Upper lobe of right lung (tissue), 1 donor: ENCODE measurements around the gene MAML2. TPM values are rescaled to one million over a fixed set of nuclear protein-coding genes. Genes with fewer than 3 reads are reported as not detected.
"Not testable (repeated sequence)": the region's sequence is repeated elsewhere in the genome, so short reads cannot be mapped to it uniquely, and the experiment has no call there.

Experiments used
- ATAC-seq: fragments of 200-7000 bp; cut with Tn5 transposase; one replicate; pipeline ENCODE4 v1.9.1; 2020; ENCODE audit warnings: mild to moderate bottlenecking, moderate library complexity
- DNase-seq: peaks from one replicate; pipeline ENCODE4 v3.0.0-alpha.2; 2020
- H3K27ac ChIP-seq: fragments of 200-600 bp; one replicate; pipeline ENCODE4 v1.8.0; 2022
- H3K27me3 ChIP-seq: fragments of 200-600 bp; one replicate; pipeline ENCODE4 v1.8.0; 2022; ENCODE audit warnings: mild to moderate bottlenecking
- H3K36me3 ChIP-seq: fragments of 200-600 bp; one replicate; pipeline ENCODE4 v1.8.0; 2022
- H3K4me1 ChIP-seq: fragments of 200-600 bp; one replicate; pipeline ENCODE4 v1.8.0; 2022
- H3K4me3 ChIP-seq: fragments of 200-600 bp; one replicate; pipeline ENCODE4 v1.8.0; 2022; ENCODE audit warnings: mild to moderate bottlenecking
- H3K9me3 ChIP-seq: fragments of 200-600 bp; one replicate; pipeline ENCODE4 v1.8.0; 2022
- intact Hi-C: fragments of 100-400 bp; cut with DNase I; formaldehyde crosslinking; loops from one replicate; pipeline ENCODE4 v1.11.0; 2022
- total RNA-seq: library from RNA; stranded (reverse); fragmentation: NEBNext Ultra II Directional; extraction: Animal tissue kit (Norgen Biotek cat#: 25700); gene quantifications from one replicate; pipeline ENCODE4 v1.2.1, GENCODE V29; 2021
- TF ChIP-seq, protein P1 (sequence below): fragments of 200-600 bp; IDR thresholded peaks from one replicate; pipeline ENCODE4 v1.8.0; 2022; ENCODE audit warnings: antibody characterized with exemption
- donor health status: DM: no; HTN: yes; CAD: no; lungs with severe emphysema.

The MAML2 gene
- total RNA-seq, 1 donor from 2014 or later, result 27.5 TPM

DNA sequence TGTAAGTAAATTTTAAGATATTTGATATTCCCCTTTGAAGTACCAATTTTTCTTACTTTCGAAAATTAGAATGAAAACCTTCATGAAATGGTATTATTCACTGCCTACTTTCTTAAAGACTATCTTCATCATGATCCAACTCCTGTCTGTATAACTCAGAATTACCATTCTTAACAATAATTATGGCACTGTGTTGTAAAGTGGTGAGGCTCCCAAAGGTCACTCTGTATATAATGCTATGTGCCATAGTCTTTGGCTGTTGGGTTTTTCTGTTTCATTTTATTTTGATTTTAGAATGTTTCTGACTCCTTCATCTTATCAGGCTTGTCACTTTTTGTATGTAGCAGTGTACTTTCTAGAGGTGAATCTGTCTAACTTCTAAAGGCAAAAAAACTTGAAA is 52.4 kb downstream of the MAML2 start:
- ATAC-seq (no peak), DNase-seq (no peak)
- TF ChIP-seq, protein P1, sequence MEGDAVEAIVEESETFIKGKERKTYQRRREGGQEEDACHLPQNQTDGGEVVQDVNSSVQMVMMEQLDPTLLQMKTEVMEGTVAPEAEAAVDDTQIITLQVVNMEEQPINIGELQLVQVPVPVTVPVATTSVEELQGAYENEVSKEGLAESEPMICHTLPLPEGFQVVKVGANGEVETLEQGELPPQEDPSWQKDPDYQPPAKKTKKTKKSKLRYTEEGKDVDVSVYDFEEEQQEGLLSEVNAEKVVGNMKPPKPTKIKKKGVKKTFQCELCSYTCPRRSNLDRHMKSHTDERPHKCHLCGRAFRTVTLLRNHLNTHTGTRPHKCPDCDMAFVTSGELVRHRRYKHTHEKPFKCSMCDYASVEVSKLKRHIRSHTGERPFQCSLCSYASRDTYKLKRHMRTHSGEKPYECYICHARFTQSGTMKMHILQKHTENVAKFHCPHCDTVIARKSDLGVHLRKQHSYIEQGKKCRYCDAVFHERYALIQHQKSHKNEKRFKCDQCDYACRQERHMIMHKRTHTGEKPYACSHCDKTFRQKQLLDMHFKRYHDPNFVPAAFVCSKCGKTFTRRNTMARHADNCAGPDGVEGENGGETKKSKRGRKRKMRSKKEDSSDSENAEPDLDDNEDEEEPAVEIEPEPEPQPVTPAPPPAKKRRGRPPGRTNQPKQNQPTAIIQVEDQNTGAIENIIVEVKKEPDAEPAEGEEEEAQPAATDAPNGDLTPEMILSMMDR, result no peak
- Histone ChIP-seq H3K9me3 (no peaks in the 10 kb centered on the region), H3K36me3 (no peaks in the 10 kb centered on the region), H3K4me3 (no peak overlapping the region), H3K4me1 (peaks cover 27% of the 10 kb centered on the region), H3K27me3 (no peaks in the 10 kb centered on the region), H3K27ac (no peak overlapping the region)
- intact Hi-C loops, result no loop called here

DNA sequence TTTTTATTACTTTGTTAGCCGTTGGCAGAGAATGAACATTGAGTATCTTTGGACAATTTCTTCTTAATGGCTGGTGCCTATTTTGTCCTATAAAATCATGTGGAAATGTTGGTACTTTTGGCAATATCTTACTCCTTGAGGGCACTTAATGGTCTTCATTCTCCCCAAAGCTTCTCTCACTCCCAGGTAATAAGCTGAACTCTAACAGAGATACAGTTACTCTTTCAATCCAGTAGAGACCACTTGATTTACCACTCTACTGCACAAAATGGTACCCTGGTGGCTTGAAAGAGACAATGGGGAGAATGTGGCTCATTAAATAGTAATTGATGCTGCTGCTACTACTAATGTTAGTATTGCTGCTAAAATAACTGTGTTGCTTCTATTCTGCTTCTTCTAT is 53.0 kb downstream of the MAML2 start:
- H3K27me3 ChIP-seq, result no peaks in the 10 kb centered on the region
- intact Hi-C loops, result no loop called here
- DNase-seq, result no peak

DNA sequence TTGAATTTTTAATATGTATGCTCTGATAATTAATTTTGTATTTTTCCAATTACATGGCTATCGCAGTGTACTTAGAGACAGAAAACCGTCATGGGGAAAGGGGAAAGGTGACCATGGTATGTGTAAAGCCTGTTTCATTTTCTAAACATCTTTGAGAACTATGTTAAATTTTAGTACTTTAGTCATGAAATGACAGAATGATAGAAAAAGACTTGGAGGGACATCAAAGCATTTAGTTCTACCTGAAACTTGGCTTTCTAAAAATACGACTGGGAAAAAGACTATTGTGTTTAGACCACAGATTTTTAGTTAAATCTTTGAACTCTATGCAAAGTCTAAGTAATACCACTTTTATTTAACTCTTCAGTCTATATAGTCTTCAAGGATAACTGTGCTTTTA is 54.1 kb downstream of the MAML2 start:
- Histone ChIP-seq H3K4me3 (no peak overlapping the region), H3K4me1 (peaks cover 17% of the 10 kb centered on the region), H3K9me3 (no peaks in the 10 kb centered on the region), H3K27ac (no peak overlapping the region), H3K36me3 (no peaks in the 10 kb centered on the region), H3K27me3 (no peaks in the 10 kb centered on the region)
- ATAC-seq (no peak), DNase-seq (no peak)
- TF ChIP-seq, protein P1, result no peak
- intact Hi-C loops, result no loop called here

More for the DNA sequence above, 53.0 kb downstream of the MAML2 start:
- Histone ChIP-seq H3K4me1 (peaks cover 27% of the 10 kb centered on the region), H3K27ac (no peak overlapping the region), H3K9me3 (no peaks in the 10 kb centered on the region), H3K4me3 (no peak overlapping the region), H3K36me3 (no peaks in the 10 kb centered on the region)
- TF ChIP-seq, protein P1, result no peak
- no peak for ATAC-seq

DNA sequence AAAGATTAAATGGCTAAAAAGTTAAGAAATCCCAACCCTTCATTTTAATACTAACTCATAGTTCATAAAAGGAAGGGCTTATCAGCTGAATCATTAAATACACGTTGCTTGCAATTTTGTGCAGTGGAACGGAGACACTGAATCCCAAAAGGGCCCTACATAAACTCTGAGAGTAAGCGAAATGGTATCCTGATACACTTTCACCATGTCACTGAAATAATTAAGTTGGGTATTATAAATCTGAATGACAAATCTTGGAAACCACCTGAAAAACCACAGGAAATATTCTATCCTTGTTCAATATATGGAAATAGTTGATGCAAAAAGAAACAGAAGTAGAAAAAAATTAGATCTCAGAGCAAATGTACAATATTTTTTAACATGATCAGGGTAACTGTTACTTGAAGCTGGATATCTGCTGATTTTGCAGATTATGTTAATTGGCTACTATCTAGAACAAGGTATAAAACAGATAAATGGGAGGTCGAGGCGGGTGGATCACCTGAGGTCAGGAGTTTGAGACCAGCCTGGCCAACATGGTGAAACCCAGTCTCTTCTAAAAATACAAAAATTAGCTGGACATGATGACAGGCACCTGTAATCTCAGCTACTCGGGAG is 55.1 kb downstream of the MAML2 start:
- peaks cover 11% of the 10 kb centered on the region for H3K4me1 ChIP-seq
- DNase-seq (no peak), ATAC-seq (no peak)
- intact Hi-C loops, result no loop called here
- TF ChIP-seq, protein P1, result no peak
- H3K27ac ChIP-seq, result no peak overlapping the region
- H3K4me3 ChIP-seq, result no peak overlapping the region
- no peaks in the 10 kb centered on the region for H3K9me3 ChIP-seq
- H3K27me3 ChIP-seq, result no peaks in the 10 kb centered on the region
- H3K36me3 ChIP-seq, result no peaks in the 10 kb centered on the region

DNA sequence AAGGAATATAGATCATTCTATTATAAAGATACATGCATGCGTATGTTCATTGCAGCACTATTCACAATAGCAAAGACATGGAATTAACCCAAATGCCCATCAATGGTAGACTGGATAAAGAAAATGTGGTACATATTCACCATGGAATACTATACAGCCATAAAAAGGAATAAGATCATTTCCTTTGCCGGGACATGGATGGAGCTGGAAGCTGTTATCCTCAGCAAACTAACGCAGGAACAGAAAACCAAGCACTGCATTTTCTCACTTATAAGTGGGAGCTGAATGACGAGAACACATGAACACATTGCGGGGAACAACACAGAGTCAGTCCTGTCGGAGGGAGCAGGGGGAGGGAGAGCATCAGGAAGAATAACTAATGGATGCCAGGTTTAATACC is 57.0 kb downstream of the MAML2 start:
- H3K36me3 ChIP-seq, ATAC-seq, DNase-seq, H3K9me3 ChIP-seq, intact Hi-C loops, H3K4me3 ChIP-seq, H3K27me3 ChIP-seq, H3K27ac ChIP-seq: not testable (repeated sequence)
- H3K4me1 ChIP-seq, result peaks cover 12% of the 10 kb centered on the region

DNA sequence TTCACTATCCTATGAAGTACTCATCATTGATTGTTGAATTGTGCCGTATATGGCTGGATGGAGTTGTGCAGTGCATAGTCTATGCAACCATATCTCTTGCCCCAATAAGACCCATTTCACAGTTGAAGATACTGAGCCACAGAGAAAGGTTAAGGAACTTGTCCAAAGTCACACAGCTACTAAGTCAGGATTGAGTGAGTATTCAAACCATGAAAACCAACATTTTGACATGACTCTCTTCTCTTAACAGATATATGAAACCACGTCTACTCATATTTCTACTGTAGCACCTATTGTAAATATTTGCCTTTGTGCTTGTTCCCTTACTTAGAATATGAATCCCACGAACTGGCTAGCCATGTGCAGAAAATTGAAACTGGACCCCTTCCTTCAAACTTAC is 58.1 kb downstream of the MAML2 start:
- H3K27ac ChIP-seq, result no peak overlapping the region

More for the DNA sequence above, 58.1 kb downstream of the MAML2 start:
- no peak for ATAC-seq
- Histone ChIP-seq H3K4me1 (peaks cover 12% of the 10 kb centered on the region), H3K4me3 (no peak overlapping the region), H3K36me3 (no peaks in the 10 kb centered on the region), H3K27me3 (no peaks in the 10 kb centered on the region), H3K9me3 (no peaks in the 10 kb centered on the region)
- TF ChIP-seq, protein P1, result no peak
- DNase-seq, result no peak
- intact Hi-C loops, result no loop called here
